ENCODE data around the gene ANKRD10. TPM values are rescaled to one million over a fixed set of nuclear protein-coding genes. Genes with fewer than 3 reads are reported as not detected.

Gene ANKRD10
- total RNA-seq, 1 experiment from 2014 or later: 35.9 TPM

DNA sequence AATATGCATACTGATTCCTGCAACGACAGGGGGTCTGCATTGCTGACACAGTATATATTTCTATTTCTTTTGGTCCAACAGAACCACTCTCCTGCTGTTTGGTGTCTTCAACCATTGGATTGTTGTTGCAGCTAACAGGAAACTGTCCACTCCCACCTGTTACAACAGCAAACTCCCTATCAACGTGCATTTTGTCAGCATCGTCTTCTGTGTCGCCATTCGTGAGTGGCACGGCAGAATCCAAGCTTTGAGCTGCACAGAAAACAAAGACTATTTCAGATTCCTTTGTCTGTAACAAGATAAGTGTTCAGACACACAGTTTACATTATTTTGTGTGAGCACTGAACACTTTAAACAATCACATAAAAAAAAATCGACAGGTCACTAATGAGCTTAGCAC, 31.3 kb downstream of the ANKRD10 start:
- no peak for DNase-seq
- Histone ChIP-seq H3K4me3 (no peak overlapping the region), H3K9me3 (no peaks in the 10 kb centered on the region), H3K36me3 (no peaks in the 10 kb centered on the region), H3K27me3 (no peaks in the 10 kb centered on the region)

DNA sequence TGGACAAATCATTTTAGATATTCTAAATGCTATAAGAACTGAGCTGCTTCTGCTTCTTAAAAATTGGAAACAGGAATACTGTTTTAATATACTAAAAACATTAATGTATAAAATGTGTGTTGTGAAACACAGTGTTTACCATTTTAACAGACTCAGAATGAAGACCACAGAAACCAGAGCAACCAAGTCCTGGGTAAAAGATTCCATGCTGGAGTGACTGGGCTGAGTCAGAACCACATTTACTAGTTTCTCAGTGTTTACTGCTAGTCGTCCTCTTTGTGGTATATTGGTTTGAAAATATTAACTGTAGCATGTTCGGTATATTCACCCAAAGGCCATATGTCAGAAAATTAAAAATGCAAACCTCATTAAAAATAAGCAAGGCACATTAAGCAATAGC, 31.9 kb downstream of the ANKRD10 start:
- no peak overlapping the region for H3K4me3 ChIP-seq
- H3K36me3 ChIP-seq: no peaks in the 10 kb centered on the region
- H3K27me3 ChIP-seq: no peaks in the 10 kb centered on the region
- no peaks in the 10 kb centered on the region for H3K9me3 ChIP-seq
- DNase-seq: no peak

DNA sequence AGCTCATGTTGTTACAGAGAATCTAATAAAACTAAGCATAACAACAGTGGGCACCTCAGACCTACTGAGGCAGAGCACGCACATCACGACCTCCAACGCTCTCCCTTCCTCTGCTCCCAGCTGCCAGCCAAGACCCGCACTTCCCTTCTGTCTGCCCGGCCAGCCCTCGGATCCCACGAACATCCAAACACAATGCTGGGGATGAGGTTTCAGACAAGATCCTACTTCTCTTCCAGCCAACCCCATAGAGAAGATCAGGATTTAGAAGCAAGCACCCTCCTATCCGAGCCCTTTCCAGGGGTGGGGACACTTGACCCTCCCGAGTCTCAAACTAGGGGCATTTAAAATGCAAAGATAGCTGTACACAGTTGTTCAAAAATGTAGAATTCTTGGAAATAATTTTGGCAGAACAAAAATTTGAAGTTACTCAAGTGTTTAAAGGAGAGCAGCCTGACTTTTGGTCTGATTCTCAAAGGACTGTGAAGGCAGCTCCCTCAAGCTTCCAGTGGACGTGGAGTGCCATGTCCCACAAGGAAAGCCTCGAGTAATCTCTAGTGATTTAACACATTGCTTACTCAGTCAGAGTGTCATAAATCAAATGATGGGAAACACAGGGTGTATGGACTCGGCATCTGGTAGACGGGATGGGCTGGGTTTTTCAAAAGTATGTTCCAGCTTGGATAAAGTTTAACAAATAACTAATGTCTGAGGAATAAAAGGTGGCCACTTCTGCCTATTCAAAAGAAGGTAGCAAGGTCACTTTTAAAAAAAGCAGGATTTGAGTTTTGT, 32.8 kb downstream of the ANKRD10 start:
- Histone ChIP-seq H3K27me3 (no peaks in the 10 kb centered on the region), H3K4me3 (no peak overlapping the region), H3K36me3 (no peaks in the 10 kb centered on the region), H3K9me3 (no peaks in the 10 kb centered on the region)
- DNase-seq: no peak

- H3K27me3 ChIP-seq: no peaks in the 10 kb centered on the region
- H3K9me3 ChIP-seq: no peaks in the 10 kb centered on the region
- H3K4me3 ChIP-seq: no peak overlapping the region
- DNase-seq: no peak
- H3K36me3 ChIP-seq: no peaks in the 10 kb centered on the region
Observed at GRCh38 chr13:110880627-110881026, 34.2 kb downstream of the ANKRD10 start.

- no peaks in the 10 kb centered on the region for H3K9me3 ChIP-seq
- H3K4me3 ChIP-seq: no peak overlapping the region
- DNase-seq: no peak
- H3K36me3 ChIP-seq: no peaks in the 10 kb centered on the region
- no peaks in the 10 kb centered on the region for H3K27me3 ChIP-seq
Observed at GRCh38 chr13:110879482-110879881, 35.4 kb downstream of the ANKRD10 start.

DNA sequence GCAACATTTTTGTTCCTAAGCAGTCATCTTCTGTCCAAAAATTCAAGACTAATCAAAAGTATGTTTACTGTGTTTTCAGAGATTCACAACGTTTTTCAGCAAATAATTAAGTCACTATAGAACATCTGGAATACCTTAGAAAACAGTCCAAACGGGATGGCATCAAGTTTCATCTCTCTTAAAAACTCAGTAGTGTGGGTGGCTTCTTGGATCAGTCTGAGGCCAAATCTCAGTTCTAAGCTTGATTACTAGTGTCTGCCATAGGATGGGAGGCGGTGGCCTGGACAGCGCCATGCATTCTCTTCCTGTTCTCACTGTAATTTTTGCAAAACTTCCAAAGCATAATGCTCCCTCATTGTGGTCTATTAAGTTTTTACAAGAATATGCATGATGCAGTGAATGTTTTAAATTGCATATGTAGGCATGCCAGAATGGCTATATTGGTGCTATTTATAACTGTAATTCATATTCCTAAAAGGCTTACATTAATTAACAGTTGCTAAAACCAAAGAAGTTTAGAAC, 37.1 kb downstream of the ANKRD10 start:
- Histone ChIP-seq H3K9me3 (no peaks in the 10 kb centered on the region), H3K36me3 (no peaks in the 10 kb centered on the region)
- no peak for DNase-seq

DNA sequence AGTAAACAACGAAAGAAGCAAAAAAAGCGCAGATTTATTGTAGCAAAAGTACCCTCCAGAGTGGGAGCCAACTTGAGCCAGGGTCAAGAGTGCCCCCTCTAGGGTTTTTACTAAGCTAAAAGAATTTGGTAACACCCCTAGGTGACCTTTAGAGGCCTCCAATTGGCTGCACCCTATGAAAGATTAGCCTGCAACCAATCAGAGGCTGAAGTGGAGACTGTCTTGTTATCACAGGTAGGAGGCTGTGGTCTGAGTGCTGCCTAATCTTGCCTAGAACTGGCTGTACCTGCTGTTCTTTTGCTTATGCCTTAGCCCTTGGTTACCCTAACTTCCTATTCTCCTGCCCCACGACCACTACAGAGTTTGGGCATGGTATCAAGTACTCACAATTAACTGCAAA, 38.3 kb downstream of the ANKRD10 start:
- H3K4me3 ChIP-seq: no peak overlapping the region
- no peaks in the 10 kb centered on the region for H3K36me3 ChIP-seq
- no peaks in the 10 kb centered on the region for H3K9me3 ChIP-seq
- H3K27me3 ChIP-seq: no peaks in the 10 kb centered on the region
- no peak for DNase-seq

More for the DNA sequence above, 37.1 kb downstream of the ANKRD10 start:
- Histone ChIP-seq H3K27me3 (no peaks in the 10 kb centered on the region), H3K4me3 (no peak overlapping the region)

- Histone ChIP-seq H3K36me3 (no peaks in the 10 kb centered on the region), H3K9me3 (no peaks in the 10 kb centered on the region), H3K4me3 (no peak overlapping the region; the same call in 1 of the 2 replicates), H3K27me3 (no peaks in the 10 kb centered on the region)
- DNase-seq: no peak
Observed at GRCh38 chr13:110875241-110875640, 39.6 kb downstream of the ANKRD10 start.

DNA sequence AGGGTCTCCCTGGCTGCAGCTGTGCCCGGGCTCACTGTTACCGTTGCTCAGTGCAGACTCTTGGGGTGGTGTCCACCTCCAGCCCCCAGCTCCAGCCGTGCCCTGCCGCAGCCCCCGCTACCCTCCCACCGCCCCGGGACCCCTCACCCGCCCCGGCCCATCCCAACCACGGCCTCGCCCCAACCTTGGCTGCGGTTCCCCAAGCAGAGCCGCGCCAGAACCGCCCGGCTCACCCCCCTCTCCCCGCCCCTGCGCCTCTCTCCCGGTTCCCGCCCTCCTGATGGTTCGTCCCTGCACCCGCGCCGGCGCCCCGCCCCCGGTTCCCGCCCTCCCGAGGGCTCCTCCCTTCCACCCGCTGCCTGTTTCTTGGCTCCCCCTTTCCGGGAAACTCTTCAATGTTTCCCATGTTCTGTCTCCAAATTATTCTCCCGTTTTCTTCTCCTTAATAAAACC, 40.3 kb downstream of the ANKRD10 start:
- H3K9me3 ChIP-seq: no peaks in the 10 kb centered on the region
- no peaks in the 10 kb centered on the region for H3K27me3 ChIP-seq
- no peaks in the 10 kb centered on the region for H3K36me3 ChIP-seq
- DNase-seq: peak; percentile 87
- peak overlapping the region; percentile 33 for H3K4me3 ChIP-seq

DNA sequence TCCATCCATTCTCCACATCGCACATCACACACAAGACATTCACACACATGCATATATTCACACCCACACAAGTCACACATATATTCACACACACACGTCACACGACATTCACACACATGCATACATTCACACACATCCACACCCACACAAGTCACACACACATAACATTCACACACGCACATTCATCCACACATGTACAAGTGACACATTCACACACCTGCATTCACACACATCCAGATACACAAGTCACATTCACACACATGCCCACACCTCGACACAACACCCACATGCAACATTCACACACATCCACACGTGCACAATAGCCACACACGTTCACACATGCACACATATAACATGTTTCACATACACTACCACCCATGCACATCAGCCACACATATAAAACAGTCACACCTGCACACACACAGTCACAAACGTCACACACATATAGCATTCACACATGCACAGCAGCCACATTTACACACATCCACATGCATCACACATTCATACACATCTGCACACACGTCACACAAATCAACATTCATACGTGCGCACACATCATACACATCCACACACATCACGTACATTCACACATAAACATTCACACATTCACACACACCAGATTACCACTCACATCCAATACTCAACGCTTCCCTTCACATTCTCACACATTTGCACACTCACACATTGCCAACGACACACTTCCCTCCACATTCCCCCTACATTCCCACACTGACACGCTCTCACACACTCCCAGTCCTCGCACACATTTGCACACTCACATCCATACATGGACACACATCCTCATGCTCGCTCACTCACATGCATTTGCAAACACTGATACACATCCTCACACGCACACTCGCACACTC, 41.0 kb downstream of the ANKRD10 start:
- no peaks in the 10 kb centered on the region for H3K27me3 ChIP-seq
- H3K9me3 ChIP-seq: no peaks in the 10 kb centered on the region
- no peak for DNase-seq
- H3K4me3 ChIP-seq: peak overlapping the region; percentile 33
- no peaks in the 10 kb centered on the region for H3K36me3 ChIP-seq

DNA sequence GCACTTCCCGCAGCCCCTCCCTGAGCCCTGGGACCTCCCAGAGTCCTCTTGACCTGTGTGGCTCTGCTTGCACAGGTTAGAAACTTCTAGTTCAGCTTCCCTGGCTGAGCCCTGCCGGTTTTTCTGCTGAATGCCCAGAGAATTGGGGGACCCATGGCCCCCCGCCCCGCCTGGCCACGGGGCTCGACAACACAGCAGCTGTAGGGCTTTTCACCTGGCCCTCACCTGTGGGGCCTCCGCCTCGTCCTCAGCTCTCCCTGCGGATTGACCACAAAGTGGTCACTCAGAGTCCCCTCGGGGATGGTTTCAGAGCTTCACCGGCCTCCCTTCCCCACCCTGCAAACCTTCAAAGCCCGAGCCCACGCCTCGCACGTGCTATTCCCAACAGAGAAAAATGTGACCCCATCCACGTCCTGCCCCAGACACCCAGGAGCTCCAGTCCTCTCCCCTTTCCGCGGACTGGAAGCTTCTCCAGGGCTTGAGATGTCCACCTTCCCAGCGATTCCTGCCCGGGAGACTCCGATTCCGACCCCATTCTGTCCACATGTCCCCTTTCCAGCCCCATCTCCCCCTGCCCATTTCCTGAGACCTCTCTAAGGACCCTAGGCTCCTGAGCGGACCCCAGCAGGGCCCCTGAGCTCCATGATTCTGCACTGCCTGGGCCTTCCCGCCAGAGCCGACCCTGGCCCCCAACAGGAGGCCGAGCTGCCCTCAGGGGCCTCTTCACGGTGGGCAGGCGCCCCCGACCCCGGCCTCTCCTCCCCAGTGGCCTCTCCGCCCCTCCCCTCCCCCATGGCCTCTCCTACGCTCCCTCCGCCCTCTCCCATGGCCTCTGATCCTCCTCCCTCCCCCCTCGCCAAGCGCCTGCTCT, 41.9 kb downstream of the ANKRD10 start:
- no peaks in the 10 kb centered on the region for H3K27me3 ChIP-seq
- no peaks in the 10 kb centered on the region for H3K9me3 ChIP-seq
- no peak overlapping the region for H3K4me3 ChIP-seq
- H3K36me3 ChIP-seq: no peaks in the 10 kb centered on the region
- DNase-seq: no peak

DNA sequence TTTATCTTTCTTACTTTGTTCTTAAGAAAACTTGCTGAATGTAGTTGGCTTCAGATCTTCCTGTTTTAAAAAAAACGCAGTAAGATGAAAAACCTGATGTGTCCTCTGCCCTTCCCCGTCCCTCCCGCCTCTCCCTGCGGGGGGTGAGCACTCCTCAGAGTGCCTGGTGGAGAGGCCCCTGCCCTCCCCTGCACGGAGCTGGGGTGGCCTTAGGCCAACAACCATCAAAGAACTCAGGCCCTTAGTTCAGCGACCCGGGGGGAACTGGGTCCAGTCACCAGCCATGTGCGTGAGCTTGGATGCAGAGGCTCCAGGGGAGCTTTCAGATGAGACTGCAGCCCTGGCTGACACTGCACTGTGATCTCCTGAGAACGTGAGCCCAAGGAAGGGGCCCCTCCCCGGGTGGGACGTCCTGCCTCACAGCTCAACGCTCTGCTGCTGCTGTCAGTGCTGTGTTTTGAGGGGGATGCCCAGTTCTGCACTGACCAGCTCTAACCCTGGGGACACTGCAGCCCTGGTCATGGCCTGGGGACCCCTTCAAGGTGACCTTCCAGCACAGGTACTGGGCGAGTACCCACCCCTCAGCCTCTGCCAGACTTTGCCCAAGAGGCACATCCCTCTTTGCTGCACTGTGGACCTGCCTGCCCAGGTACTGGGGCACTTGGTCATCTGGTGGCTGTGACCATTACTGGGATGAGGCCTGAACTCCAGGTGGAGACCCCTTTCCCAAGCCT, 42.7 kb downstream of the ANKRD10 start:
- Histone ChIP-seq H3K4me3 (no peak overlapping the region), H3K27me3 (no peaks in the 10 kb centered on the region), H3K36me3 (no peaks in the 10 kb centered on the region), H3K9me3 (no peaks in the 10 kb centered on the region)
- no peak for DNase-seq

GRCh38 chr13:110869805-110870706, 44.8 kb downstream of the ANKRD10 start:
- Histone ChIP-seq H3K36me3 (no peaks in the 10 kb centered on the region), H3K4me3 (peak overlapping the region; percentile 42), H3K27me3 (no peaks in the 10 kb centered on the region), H3K9me3 (no peaks in the 10 kb centered on the region)
- DNase-seq: peak; percentile 99

- peak overlapping the region; percentile 37 for H3K4me3 ChIP-seq
- no peaks in the 10 kb centered on the region for H3K27me3 ChIP-seq
- no peak for DNase-seq
- H3K9me3 ChIP-seq: no peaks in the 10 kb centered on the region
- no peaks in the 10 kb centered on the region for H3K36me3 ChIP-seq
Observed at GRCh38 chr13:110869231-110869804, 45.6 kb downstream of the ANKRD10 start.

DNA sequence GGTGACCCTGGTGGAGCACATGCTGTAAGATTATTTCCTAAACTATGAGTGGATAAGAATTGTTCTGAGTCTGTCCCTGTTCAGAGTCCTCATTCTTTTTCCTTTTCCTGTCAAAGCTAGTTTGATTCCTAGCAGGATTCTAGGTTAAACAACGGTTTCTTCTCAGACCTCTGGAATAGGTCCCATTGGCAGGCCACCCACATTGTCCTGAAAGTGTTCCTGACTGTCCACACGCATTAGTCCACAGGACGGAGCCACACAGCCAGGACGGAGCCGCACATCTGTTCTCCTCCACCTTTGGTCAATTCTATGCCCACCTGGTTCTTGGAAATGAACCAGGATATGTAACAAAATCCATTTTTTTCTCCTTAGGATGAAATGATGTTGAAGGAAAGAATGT, 46.1 kb downstream of the ANKRD10 start:
- DNase-seq: no peak
- Histone ChIP-seq H3K4me3 (no peak overlapping the region), H3K36me3 (no peaks in the 10 kb centered on the region), H3K27me3 (no peaks in the 10 kb centered on the region), H3K9me3 (no peaks in the 10 kb centered on the region)
